NCI-H2171 (cell line): ENCODE measurements around the gene SF1.

Experiments used
- DNase-seq: peaks from one replicate; lab custom pipeline; 2025; lab: John Stamatoyannopoulos, UW

The SF1 gene

GRCh38 chr11:64801561-64802369 lies 23.4 kb upstream of the SF1 start:
- no peak for DNase-seq

- DNase-seq: no peak
Observed at GRCh38 chr11:64801158-64801464, 22.8 kb upstream of the SF1 start.

GRCh38 chr11:64800303-64801157 lies 22.2 kb upstream of the SF1 start:
- no peak for DNase-seq

- no peak for DNase-seq
Observed at GRCh38 chr11:64799623-64800302, 21.4 kb upstream of the SF1 start.

- DNase-seq: no peak
Observed at GRCh38 chr11:64799256-64799622, 20.9 kb upstream of the SF1 start.

- DNase-seq: no peak
Observed at GRCh38 chr11:64796757-64797541, 18.6 kb upstream of the SF1 start.

- no peak for DNase-seq
Observed at GRCh38 chr11:64796047-64796756, 17.9 kb upstream of the SF1 start.

- no peak for DNase-seq
Observed at GRCh38 chr11:64794526-64794925, 16.2 kb upstream of the SF1 start.

GRCh38 chr11:64793271-64794160 lies 15.2 kb upstream of the SF1 start:
- DNase-seq: no peak

GRCh38 chr11:64792482-64792881 lies 14.1 kb upstream of the SF1 start:
- DNase-seq: no peak

GRCh38 chr11:64791781-64792291 lies 13.5 kb upstream of the SF1 start:
- no peak for DNase-seq

- no peak for DNase-seq
Observed at GRCh38 chr11:64790205-64791095, 12.1 kb upstream of the SF1 start.

- no peak for DNase-seq
Observed at GRCh38 chr11:64789331-64790204, 11.2 kb upstream of the SF1 start.

- DNase-seq: no peak
Observed at GRCh38 chr11:64788321-64789215, 10.2 kb upstream of the SF1 start.

- no peak for DNase-seq
Observed at GRCh38 chr11:64787526-64788320, 9.4 kb upstream of the SF1 start.

GRCh38 chr11:64786308-64786707 lies 8.0 kb upstream of the SF1 start:
- no peak for DNase-seq
